Urothelium cell line (cell line): ENCODE results near the gene ABHD18.
"Not testable (repeated sequence)": the region's sequence is repeated elsewhere in the genome, so short reads cannot be mapped to it uniquely, and the experiment has no call there.

Experiments
- DNase-seq: peaks from one replicate; pipeline ENCODE4 v3.0.0; 2011; ENCODE audit warnings: low spot score, mixed read lengths
- FAIRE-seq: peaks from 2 replicates; lab custom pipeline; 2011; peaks lifted over from hg19 to GRCh38; lab: Jason Lieb, UNC

ABHD18 gene

GRCh38 chr4:127965062-127965802, at the start of gene ABHD18, which contains the start of gene MFSD8:
TSS of gene ABHD18 (plus strand) at chr4:127965406. CDS start at chr4:127982956, 17,550 bp downstream.
TSS of gene MFSD8 (minus strand) at chr4:127965173. CDS start at chr4:127965133, 40 bp downstream.
- DNase-seq (peak; percentile 95), FAIRE-seq (no peak)

GRCh38 chr4:127916512-127916911, 48.7 kb upstream of the ABHD18 start:
- FAIRE-seq (no peak), DNase-seq (no peak)

DNA sequence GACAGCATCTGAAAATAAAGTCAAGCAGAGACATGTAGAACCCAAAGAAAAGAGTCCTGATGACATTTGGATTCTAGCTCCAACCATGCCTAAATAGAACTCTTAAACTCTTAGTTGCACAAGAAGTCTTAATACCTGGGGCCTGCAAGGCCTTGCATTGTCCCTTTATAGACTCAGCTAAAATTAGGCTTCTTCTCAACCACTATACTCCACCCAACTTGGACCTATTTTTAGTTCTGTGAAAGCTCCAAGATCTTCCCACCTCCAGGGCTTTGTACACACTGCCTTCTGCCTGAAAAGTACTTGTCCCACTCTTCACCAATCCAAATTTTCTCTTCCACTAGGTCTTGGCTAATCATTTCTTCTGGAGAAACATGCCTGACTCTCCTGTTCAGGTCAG, 48.1 kb upstream of the ABHD18 start:
- FAIRE-seq (no peak), DNase-seq (no peak)

DNA sequence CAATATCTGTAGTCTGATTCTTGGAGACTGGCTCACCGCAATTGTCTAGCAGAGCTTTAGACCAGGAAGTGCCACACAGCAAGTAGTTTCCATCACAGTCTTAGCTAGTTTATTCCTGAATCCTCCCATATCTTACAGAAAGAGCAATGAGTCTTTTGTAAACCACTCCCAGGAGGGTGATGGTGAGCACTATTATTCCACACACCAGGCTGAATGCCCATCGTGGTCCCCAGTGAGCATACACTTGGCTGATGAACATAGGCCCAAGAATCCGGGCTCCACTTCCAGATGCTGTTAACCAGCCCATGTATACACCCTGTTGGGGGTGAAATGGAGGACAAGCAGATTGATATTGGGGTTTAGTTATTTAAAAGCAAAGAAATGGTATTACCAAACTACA, 44.7 kb upstream of the ABHD18 start:
- DNase-seq (no peak), FAIRE-seq (no peak)

DNA sequence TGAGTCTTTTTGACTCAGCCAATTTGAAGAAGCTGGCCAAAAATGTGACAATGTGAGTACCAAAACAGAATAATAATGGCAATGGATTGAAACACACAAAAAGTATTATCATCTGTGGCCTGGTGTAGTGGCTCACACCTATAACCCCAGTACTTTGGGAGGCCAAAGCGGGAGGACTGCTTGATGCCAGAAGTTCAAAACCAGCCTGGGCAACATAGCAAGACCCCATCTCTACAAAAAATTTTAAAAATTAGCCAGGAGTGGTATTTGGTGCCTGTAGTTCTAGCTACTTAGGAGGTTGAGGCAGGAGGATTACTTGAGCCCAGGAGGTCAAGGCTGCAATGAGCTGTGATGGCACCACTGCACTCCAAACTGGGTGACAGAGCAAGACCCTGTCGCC, 43.0 kb upstream of the ABHD18 start:
- no peak for DNase-seq
- FAIRE-seq, result no peak

DNA sequence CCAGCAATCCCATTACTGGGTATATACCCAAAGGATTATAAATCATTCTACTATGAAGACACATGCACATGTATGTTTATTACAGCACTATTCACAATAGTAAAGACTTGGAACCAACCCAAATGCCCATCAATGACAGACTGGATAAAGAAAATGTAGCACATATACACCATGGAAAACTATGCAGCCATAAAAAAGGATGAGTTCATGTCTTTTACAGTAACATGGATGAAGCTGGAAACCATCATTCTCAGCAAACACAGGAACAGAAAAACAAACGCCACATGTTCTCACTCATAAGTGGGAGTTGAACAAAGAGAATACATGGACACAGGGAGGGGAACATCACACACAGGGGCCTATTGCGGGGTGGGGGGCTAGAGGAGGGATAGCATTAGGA, 39.5 kb upstream of the ABHD18 start:
- FAIRE-seq, DNase-seq: not testable (repeated sequence)

DNA sequence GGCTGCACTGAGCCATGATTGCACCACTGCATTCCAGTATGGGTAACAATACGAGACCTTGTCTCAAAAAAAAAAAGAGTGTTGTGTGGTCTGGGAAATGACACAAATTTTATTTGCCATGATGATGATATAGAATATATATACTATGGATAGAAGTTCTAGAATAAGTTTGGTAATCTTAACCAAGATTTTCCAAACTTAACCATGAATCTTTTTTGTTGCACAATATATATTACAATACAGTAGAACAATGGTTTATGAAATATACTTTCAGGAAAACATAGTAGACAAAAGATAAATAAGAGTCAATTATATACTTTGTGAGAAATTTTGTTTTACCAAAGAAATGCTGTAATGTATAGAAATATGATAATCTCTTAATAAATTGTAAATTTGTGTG, 35.0 kb upstream of the ABHD18 start:
- FAIRE-seq, result no peak

DNA sequence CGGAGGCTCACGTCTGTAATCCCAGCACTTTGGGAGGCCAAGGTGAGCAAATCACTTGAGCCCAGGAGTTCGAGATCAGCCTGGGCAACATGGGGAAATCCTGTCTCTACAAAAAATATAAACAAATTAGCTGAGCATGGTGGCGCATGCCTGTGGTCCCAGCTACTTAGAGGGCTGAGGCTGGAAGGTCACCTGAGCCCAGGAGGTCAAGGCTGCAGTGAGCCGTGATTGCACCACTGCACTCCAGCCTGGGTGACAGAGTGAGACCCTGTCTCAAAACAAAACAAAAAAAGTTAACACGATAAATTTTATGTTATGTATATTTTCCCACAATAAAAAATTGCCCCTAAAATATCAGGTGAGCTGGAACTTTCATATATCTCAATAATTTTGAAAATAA, 33.4 kb upstream of the ABHD18 start:
- not testable (repeated sequence) for FAIRE-seq, DNase-seq

More for the DNA sequence above, 35.0 kb upstream of the ABHD18 start:
- DNase-seq, result no peak

DNA sequence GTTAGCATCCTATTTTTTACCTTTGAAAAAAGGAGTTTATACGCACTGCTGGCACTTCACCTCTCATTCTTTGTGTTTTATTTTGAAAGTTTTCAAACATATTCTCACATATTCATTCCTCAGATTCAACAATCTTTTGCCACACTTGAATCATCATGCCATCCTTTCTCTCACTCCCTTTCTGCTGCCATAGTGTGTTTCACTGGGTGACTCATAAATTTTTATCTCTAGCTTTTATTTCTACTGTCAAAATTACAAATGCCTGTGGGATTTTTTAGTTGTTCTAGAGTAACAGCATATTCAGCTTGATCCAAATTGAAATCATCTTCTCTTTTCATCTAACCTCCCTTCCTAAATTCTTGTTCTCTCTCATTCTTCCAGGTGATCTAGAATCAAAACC, 28.2 kb upstream of the ABHD18 start:
- no peak for FAIRE-seq

DNA sequence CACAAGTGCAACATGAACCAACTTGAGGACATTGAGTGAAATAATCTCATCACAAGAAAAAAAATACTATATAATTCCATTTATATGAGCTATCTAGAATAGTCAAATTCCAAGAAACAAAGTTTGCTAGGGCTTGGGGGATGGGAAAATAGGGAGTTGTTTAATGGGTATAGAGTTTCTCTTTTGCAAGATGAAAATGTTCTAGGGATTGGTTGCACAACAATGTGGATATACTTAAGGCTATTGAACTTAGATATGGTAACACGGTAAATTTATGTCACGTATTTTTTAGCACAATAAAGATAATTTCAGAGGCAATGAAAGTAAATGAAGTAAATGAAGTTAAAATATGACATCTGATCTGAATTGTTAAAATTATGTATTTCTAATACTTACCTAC, 8.1 kb upstream of the ABHD18 start:
- DNase-seq, result no peak
- no peak for FAIRE-seq

More for the DNA sequence above, 28.2 kb upstream of the ABHD18 start:
- no peak for DNase-seq

DNA sequence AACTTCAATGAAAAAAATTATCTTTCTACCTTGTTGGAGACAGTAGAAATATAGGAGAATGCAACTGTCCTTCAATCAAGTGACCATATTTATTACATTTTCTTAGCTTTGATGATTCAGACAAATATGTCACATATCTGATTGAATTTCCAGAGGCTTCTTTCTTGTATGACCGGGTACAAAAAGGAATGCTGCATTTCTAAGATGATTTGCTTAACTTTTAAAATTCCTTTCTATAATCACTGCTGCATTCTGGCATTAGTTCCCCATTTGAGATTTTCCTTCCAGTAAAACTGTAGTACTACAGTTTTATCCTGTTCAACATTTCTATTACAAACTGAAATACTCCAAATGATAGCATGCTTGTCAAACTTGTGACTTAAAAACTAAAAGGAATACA, 5.4 kb upstream of the ABHD18 start:
- DNase-seq, result no peak
- FAIRE-seq, result no peak

DNA sequence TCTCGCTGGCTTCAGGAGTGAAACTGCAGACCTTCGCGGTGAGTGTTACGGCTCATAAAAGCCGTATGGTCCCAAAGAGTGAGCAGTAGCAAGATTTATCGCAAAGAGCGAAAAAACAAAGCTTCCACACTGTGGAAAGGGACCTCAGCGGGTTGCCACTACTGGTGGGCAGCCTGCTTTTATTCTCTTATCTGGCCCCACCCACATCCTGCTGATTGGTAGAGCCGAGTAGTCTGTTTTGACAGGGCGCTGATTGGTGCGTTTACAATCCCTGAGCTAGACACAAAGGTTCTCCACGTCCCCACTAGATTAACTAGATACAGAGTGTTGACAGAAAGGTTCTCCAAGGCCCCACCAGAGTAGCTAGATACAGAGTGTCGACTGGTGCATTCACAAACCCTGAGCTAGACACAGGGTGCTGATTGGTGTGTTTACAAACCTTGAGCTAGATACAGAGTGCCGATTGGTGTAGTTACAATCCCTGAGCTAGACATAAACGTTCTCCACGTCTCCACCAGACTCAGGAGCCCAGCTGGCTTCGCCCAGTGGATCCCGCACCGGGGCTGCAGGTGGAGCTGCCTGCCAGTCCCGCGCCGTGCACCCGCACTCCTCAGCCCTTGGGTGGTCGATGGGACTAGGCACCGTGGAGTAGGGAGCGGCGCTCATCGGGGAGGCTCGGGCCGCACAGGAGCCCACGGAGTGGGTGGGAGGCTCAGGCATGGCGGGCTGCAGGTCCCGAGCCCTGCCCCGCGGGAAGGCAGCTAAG, 1.4 kb upstream of the ABHD18 start:
- FAIRE-seq, result not testable (repeated sequence)

DNA sequence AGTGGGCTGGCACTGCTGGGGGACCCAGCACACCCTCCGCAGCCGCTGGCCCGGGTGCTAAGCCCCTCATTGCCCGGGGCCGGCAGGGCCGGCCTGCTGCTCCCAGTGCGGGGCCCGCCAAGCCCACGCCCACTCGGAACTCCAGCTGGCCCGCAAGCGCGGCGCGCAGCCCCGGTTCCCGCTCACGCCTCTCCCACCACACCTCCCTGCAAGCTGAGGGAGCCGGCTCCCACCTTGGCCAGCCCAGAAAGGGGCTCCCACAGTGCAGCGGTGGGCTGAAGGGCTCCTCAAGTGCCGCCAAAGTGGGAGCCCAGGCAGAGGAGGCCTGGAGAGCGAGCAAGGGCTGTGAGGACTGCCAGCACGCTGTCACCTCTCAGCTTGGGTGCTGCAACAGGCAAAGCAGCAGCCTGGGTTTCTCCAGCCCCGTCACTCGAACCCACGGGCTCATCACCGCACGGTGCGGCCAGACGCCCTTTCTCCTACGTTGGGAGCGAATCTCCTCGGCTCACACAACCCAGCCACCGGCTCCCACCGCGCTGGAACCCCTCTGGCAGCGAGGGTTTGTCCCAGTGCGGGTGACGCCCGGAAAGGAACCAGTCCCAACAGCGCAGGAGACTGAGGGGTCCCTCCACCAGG, 662 bp upstream of the ABHD18 start:
- not testable (repeated sequence) for DNase-seq, FAIRE-seq

More for the DNA sequence above, 1.4 kb upstream of the ABHD18 start:
- DNase-seq, result not testable (repeated sequence)

DNA sequence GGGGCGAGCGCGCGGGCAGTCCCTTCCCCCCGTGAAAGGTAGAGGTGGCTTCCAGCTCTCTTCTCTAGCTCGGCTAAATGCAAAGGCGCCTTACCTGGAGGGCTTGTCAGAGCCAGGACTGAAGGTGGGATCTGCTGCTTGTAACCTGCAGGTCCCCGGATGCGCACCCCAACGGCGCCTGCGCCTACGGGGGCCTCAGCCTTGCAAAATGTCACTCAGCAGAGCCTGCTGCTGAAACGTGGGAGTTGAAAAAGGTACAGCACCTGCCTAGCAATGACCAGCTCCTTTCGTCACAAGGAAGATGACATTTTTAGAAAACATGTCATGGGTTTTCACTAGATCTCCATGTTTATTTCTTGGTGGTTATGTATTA, 583 bp downstream of the ABHD18 start:
- peak; percentile 14 for DNase-seq
- no peak for FAIRE-seq

DNA sequence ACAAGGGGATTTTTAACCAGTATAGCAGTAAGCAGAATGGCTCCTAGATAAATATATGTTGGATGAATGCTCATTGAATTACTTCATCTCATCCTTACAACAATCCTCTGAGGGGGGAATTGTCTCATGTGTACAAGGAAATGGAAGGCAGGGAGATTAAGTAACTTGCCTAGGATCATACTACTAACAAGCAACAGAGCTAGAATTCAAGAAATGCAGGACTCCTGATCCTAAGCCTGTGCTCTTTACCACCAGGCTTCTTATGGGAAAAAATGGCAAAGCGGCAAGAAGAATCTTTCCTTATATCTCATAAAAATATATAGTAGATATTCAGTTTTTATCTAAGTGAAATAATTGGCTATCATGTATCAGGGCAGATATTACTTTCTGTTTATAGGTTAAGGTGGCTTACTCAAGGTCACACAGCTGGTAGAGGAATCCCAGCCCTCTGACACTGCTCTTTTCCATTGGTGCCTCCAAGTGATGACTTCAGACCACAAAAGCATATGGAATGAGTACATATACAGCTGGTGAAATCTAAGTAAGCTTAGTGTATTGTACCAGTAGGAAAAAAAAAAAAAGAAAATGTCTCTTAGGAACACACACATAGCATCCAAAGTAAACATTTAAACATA, 2.1 kb downstream of the ABHD18 start:
- no peak for DNase-seq
- no peak for FAIRE-seq

DNA sequence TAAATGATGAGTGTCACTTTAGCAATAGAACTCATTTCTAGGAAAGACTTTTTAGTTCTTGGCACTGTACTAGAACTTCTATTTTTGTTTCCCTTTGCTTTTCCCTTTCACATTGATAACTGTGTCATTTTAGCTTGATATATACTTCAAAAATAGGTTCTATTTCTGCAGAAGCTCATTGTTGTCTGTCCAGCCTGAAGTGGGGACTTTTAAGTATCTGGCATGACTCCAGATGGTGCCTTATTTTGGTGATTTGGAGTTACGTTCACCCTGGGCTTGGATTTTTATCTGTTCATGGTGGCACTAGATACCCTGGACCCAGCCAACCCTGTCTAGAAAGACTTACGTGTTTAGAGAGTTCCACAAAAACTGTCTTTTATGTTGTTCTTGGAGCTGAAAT, 3.4 kb downstream of the ABHD18 start:
- FAIRE-seq, result no peak

GRCh38 chr4:127970925-127971324, 5.7 kb downstream of the ABHD18 start:
- FAIRE-seq, DNase-seq: not testable (repeated sequence)

More for the DNA sequence above, 3.4 kb downstream of the ABHD18 start:
- no peak for DNase-seq

GRCh38 chr4:127975121-127975770, 10.0 kb downstream of the ABHD18 start:
- FAIRE-seq (no peak), DNase-seq (no peak)

GRCh38 chr4:127978930-127979329, 13.7 kb downstream of the ABHD18 start:
- FAIRE-seq (no peak), DNase-seq (no peak)

GRCh38 chr4:127982445-127982844, 17.2 kb downstream of the ABHD18 start:
- FAIRE-seq (no peak), DNase-seq (no peak)
